HepG2 (cell line): ENCODE measurements around the gene TRDMT1. TPM values are rescaled to one million over a fixed set of nuclear protein-coding genes. Genes with fewer than 3 reads are reported as not detected.

ENCODE experiments used
- ATAC-seq: fragments of 200-7000 bp; cut with Tn5 transposase; 3 replicates; pipeline ENCODE4 v1.9.1; 2020; ENCODE audit warnings: mild to moderate bottlenecking, moderate library complexity
- BruUV-seq: library from RNA; stranded (reverse); fragments of 400-500 nt; replicated peaks from 2 replicates; lab custom pipeline; 2021; lab: Mats Ljungman, UMichigan
- CTCF ChIA-PET: fragments of 300-600 bp; formaldehyde crosslinking; extraction: SDS; loops from one replicate; lab custom pipeline; 2021; ENCODE audit warnings: low total read pairs, inconsistent platforms, low intra/inter-chr PET ratio; lab: Yijun Ruan, JAX
- POLR2A ChIA-PET: fragments of 350-600 bp; sonication (Branson Sonifier 250); formaldehyde crosslinking; loops from one replicate; lab custom pipeline; 2020; ENCODE audit warnings: antibody characterized with exemption, inconsistent platforms; lab: Yijun Ruan, JAX
- DNase-seq: peaks from one replicate; pipeline ENCODE4 v3.0.0-alpha.2; 2015; ENCODE audit warnings: low spot score
- FAIRE-seq: peaks from 3 replicates; lab custom pipeline; 2011; peaks lifted over from hg19 to GRCh38; lab: Jason Lieb, UNC
- H2AFZ ChIP-seq: one replicate; pipeline ENCODE4 v1.6.1; 2011; ENCODE audit warnings: low read length, inconsistent platforms
- H3K27ac ChIP-seq: fragments of 300-600 bp; 3 replicates; pipeline ENCODE4 v1.8.0; 2011; ENCODE audit warnings: mixed run types, mild to moderate bottlenecking, mixed read lengths, low read length, inconsistent platforms; ENCODE audit not compliant: insufficient read depth; ENCODE audit errors: extremely low read length
- H3K27me3 ChIP-seq, 2 experiments: fragments of 200-600 bp in 1 of 2; 2 replicates in 1 of 2; 3 replicates in 1 of 2; pipeline versions ENCODE4 v1.6.0 to v1.8.0; 2011; ENCODE audit warnings: low read length in 2 of 2, mild to moderate bottlenecking in 2 of 2, moderate library complexity in 2 of 2, inconsistent platforms in 1 of 2; ENCODE audit not compliant: insufficient read depth in 2 of 2, control insufficient read depth in 1 of 2
- H3K36me3 ChIP-seq, 2 experiments: fragments of 200-600 bp in 1 of 2; replicated peaks in 1 of 2; 2 replicates in 1 of 2; 3 replicates in 1 of 2; pipeline versions ENCODE4 v1.5.1 to v1.8.0; 2011; ENCODE audit warnings: low read length in 2 of 2, inconsistent platforms in 1 of 2; ENCODE audit not compliant: insufficient read depth in 2 of 2, control insufficient read depth in 1 of 2
- H3K4me1 ChIP-seq: 2 replicates; pipeline ENCODE4 v1.5.1; 2012; ENCODE audit warnings: low read length, inconsistent platforms; ENCODE audit not compliant: insufficient read depth
- H3K4me2 ChIP-seq: 2 replicates; pipeline ENCODE4 v1.6.0; 2011; ENCODE audit warnings: low read depth, low read length, inconsistent platforms
- H3K4me3 ChIP-seq, 3 experiments: fragments of 200-600 bp in 1 of 3; sonication (generic), shearing (Covaris generic) in 1 of 3; replicated peaks in 1 of 3; 2 replicates each; pipeline ENCODE4 v1.5.1; 2011 to 2016; ENCODE audit warnings: low read length in 3 of 3, inconsistent platforms in 2 of 3, low read depth in 2 of 3, mild to moderate bottlenecking in 2 of 3, control low read depth in 1 of 3, mixed read lengths in 1 of 3; ENCODE audit not compliant: insufficient read depth in 1 of 3
- H3K79me2 ChIP-seq: one replicate; pipeline ENCODE4 v1.6.1; 2011; ENCODE audit warnings: low read length, inconsistent platforms; ENCODE audit not compliant: insufficient read depth
- H3K9ac ChIP-seq: 2 replicates; pipeline ENCODE4 v1.6.0; 2011; ENCODE audit warnings: mild to moderate bottlenecking, low read depth, low read length, inconsistent platforms; ENCODE audit not compliant: insufficient read depth
- H3K9me3 ChIP-seq: 2 replicates; pipeline ENCODE4 v1.5.1; 2012; ENCODE audit warnings: mild to moderate bottlenecking, low read length
- H4K20me1 ChIP-seq: 2 replicates; pipeline ENCODE4 v1.6.0; 2011; ENCODE audit warnings: inconsistent platforms, mild to moderate bottlenecking, low read length, moderate library complexity; ENCODE audit not compliant: insufficient read depth
- BHLHE40 ChIP-seq: IDR thresholded peaks from 2 replicates; pipeline ENCODE4 v1.6.1; 2011; ENCODE audit warnings: low read length, improper control_type of control experiment
- JARID2 ChIP-seq: sonication (generic); formaldehyde crosslinking; IDR thresholded peaks from 2 replicates; pipeline ENCODE4 v1.8.1; 2023; ENCODE audit warnings: missing genetic modification reagents, inconsistent platforms; ENCODE audit not compliant: insufficient replicate concordance
- JUND ChIP-seq: sonication (generic); formaldehyde crosslinking; IDR thresholded peaks from 2 replicates; pipeline ENCODE4 v1.8.0; 2022; ENCODE audit warnings: mild to moderate bottlenecking, missing genetic modification reagents
- MAFG ChIP-seq: sonication (generic); formaldehyde crosslinking; IDR thresholded peaks from 2 replicates; pipeline ENCODE4 v1.5.1; 2020; ENCODE audit warnings: mild to moderate bottlenecking, missing genetic modification reagents
- MATR3 ChIP-seq: sonication (generic); formaldehyde crosslinking; IDR thresholded peaks from 2 replicates; pipeline ENCODE4 v1.4.0; 2020; ENCODE audit warnings: missing genetic modification reagents
- MYNN ChIP-seq: sonication (generic); formaldehyde crosslinking; IDR thresholded peaks from 2 replicates; pipeline ENCODE4 v1.4.0; 2020; ENCODE audit warnings: mild to moderate bottlenecking, low read depth, missing genetic modification reagents
- NFATC3 ChIP-seq: sonication (generic); formaldehyde crosslinking; IDR thresholded peaks from 2 replicates; pipeline ENCODE4 v1.5.1; 2020; ENCODE audit warnings: mild to moderate bottlenecking, missing genetic modification reagents
- PLRG1 ChIP-seq: fragments of 450-650 bp; conservative IDR thresholded peaks from 2 replicates; pipeline ENCODE4 v1.6.1; 2016
- RARA ChIP-seq: IDR thresholded peaks from 2 replicates; pipeline ENCODE4 v1.6.1; 2016; ENCODE audit warnings: missing genetic modification reagents, missing compliant biosample characterization
- THAP11 ChIP-seq: IDR thresholded peaks from 2 replicates; pipeline ENCODE4 v1.6.1; 2016; ENCODE audit warnings: missing biosample characterization, missing genetic modification reagents
- ZNF234 ChIP-seq: sonication (generic); formaldehyde crosslinking; conservative IDR thresholded peaks from 2 replicates; pipeline ENCODE4 v1.5.1; 2020; ENCODE audit warnings: mild to moderate bottlenecking, missing genetic modification reagents
- ZNF549 ChIP-seq: sonication (generic); formaldehyde crosslinking; IDR thresholded peaks from 2 replicates; pipeline ENCODE4 v1.5.0; 2020; ENCODE audit warnings: missing genetic modification reagents
- ZNF629 ChIP-seq: sonication (generic); formaldehyde crosslinking; conservative IDR thresholded peaks from 2 replicates; pipeline ENCODE4 v1.5.0; 2020; ENCODE audit warnings: missing genetic modification reagents
- ZNF772 ChIP-seq: sonication (generic); formaldehyde crosslinking; IDR thresholded peaks from 2 replicates; pipeline ENCODE4 v1.5.0; 2020; ENCODE audit warnings: mild to moderate bottlenecking, missing genetic modification reagents
- ZSCAN20 ChIP-seq: sonication (generic); formaldehyde crosslinking; IDR thresholded peaks from 2 replicates; pipeline ENCODE4 v1.4.0; 2020; ENCODE audit warnings: missing genetic modification reagents, mild to moderate bottlenecking, borderline replicate concordance
- WGBS: methylation state at CpG from one replicate; pipeline ENCODE4 v1.1.6; 2017; ENCODE audit warnings: low lambda C conversion rate; 5-methylcytosine and 5-hydroxymethylcytosine counted together
- in situ Hi-C: cut with HindIII; loops from 2 replicates; pipeline ENCODE4 v1.10.0; 2017; ENCODE audit warnings: low pct_unique_long_range_greater_than_20kb; ENCODE audit not compliant: extremely low pct_ligation_motif_present
- intact Hi-C: fragments of 100-400 bp; cut with micrococcal nuclease; formaldehyde crosslinking; loops from one replicate; pipeline ENCODE4 v1.10.0; 2022; ENCODE audit not compliant: unreplicated experiment
- polyA plus RNA-seq, 8 experiments: library from polyadenylated mRNA; depleted of rRNA in 3 of 8; stranded (reverse) in 7 of 8; unstranded in 1 of 8; fragments of >200 nt; fragmentation: Illumina TruSeq in 4 of 8; extraction: Trizol in 4 of 8; gene quantifications; 2 replicates each; pipeline versions ENCODE4 v1.2.1 to v1.2.3, GENCODE V29; 2011 to 2016; ENCODE audit warnings: low read depth in 4 of 8, missing spikeins in 1 of 8, mixed read lengths in 1 of 8; ENCODE audit not compliant: insufficient read depth in 1 of 8
- total RNA-seq, 5 experiments: library from RNA; depleted of rRNA; stranded (reverse); fragments of >200 nt; fragmentation: Illumina TruSeq; extraction: Trizol; gene quantifications; 2 replicates each; pipeline ENCODE4 v1.2.3, GENCODE V29; 2016; ENCODE audit warnings: low read depth in 1 of 5
- TF ChIP-seq, protein P1 (sequence below): sonication (generic); formaldehyde crosslinking; IDR thresholded peaks from 2 replicates; pipeline ENCODE4 v1.4.0; 2020; ENCODE audit warnings: missing genetic modification reagents, borderline replicate concordance
- TF ChIP-seq, protein P2 (sequence below): sonication (generic); formaldehyde crosslinking; IDR thresholded peaks from 2 replicates; pipeline ENCODE4 v1.4.0; 2020; ENCODE audit warnings: mild to moderate bottlenecking, missing genetic modification reagents, borderline replicate concordance

The TRDMT1 gene
- total and polyA plus RNA-seq, 2 of the 13 experiments (the other 11 are each of a cell fraction or from before 2014, with no cell fraction given) = 2.0 to 3.0 TPM

DNA sequence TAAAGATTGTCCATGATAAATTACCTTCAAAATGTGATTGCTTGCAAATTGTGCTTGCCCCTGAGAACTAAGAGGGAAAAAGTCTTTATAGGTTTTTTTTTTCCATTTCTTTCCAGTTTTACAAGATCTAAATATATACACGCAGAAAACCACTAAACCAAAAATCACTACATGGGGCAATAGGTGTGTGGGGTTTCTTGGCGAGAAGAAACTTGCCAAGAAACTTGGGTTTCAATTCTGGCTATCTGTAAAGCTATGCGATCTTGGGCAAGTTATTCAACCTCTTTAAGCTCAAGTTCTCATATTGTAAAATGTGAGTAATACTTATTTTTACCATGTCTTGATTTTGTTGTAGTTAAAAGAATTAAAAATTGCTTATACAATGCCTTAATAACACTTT, 88.9 kb downstream of the TRDMT1 start:
- H3K4me3 ChIP-seq = no peak overlapping the region
- H4K20me1 ChIP-seq = no peaks in the 10 kb centered on the region
- TF ChIP-seq PLRG1 (no peak), JUND (CRISPR knock-in tag) (no peak), JARID2 (no peak), BHLHE40 (no peak), ZNF549 (CRISPR knock-in tag) (no peak), ZSCAN20 (no peak), NFATC3 (no peak), ZNF772 (CRISPR knock-in tag) (no peak), ZNF234 (no peak), ZNF629 (CRISPR knock-in tag) (no peak), MYNN (no peak), RARA (CRISPR knock-in tag) (no peak), MAFG (CRISPR knock-in tag) (no peak), MATR3 (CRISPR knock-in tag) (no peak), THAP11 (CRISPR knock-in tag) (no peak)
- TF ChIP-seq, protein P1, sequence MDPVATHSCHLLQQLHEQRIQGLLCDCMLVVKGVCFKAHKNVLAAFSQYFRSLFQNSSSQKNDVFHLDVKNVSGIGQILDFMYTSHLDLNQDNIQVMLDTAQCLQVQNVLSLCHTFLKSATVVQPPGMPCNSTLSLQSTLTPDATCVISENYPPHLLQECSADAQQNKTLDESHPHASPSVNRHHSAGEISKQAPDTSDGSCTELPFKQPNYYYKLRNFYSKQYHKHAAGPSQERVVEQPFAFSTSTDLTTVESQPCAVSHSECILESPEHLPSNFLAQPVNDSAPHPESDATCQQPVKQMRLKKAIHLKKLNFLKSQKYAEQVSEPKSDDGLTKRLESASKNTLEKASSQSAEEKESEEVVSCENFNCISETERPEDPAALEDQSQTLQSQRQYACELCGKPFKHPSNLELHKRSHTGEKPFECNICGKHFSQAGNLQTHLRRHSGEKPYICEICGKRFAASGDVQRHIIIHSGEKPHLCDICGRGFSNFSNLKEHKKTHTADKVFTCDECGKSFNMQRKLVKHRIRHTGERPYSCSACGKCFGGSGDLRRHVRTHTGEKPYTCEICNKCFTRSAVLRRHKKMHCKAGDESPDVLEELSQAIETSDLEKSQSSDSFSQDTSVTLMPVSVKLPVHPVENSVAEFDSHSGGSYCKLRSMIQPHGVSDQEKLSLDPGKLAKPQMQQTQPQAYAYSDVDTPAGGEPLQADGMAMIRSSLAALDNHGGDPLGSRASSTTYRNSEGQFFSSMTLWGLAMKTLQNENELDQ (CRISPR knock-in tag) = no peak
- TF ChIP-seq, protein P2, sequence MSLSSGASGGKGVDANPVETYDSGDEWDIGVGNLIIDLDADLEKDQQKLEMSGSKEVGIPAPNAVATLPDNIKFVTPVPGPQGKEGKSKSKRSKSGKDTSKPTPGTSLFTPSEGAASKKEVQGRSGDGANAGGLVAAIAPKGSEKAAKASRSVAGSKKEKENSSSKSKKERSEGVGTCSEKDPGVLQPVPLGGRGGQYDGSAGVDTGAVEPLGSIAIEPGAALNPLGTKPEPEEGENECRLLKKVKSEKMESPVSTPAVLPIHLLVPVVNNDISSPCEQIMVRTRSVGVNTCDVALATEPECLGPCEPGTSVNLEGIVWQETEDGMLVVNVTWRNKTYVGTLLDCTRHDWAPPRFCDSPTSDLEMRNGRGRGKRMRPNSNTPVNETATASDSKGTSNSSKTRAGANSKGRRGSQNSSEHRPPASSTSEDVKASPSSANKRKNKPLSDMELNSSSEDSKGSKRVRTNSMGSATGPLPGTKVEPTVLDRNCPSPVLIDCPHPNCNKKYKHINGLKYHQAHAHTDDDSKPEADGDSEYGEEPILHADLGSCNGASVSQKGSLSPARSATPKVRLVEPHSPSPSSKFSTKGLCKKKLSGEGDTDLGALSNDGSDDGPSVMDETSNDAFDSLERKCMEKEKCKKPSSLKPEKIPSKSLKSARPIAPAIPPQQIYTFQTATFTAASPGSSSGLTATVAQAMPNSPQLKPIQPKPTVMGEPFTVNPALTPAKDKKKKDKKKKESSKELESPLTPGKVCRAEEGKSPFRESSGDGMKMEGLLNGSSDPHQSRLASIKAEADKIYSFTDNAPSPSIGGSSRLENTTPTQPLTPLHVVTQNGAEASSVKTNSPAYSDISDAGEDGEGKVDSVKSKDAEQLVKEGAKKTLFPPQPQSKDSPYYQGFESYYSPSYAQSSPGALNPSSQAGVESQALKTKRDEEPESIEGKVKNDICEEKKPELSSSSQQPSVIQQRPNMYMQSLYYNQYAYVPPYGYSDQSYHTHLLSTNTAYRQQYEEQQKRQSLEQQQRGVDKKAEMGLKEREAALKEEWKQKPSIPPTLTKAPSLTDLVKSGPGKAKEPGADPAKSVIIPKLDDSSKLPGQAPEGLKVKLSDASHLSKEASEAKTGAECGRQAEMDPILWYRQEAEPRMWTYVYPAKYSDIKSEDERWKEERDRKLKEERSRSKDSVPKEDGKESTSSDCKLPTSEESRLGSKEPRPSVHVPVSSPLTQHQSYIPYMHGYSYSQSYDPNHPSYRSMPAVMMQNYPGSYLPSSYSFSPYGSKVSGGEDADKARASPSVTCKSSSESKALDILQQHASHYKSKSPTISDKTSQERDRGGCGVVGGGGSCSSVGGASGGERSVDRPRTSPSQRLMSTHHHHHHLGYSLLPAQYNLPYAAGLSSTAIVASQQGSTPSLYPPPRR (CRISPR knock-in tag) = no peak
- DNase-seq (no peak), FAIRE-seq (no peak), ATAC-seq (no peak)
- H3K9me3 ChIP-seq = no peaks in the 10 kb centered on the region
- no peak overlapping the region for H3K9ac ChIP-seq
- in situ Hi-C loops = no loop called here
- WGBS = 60% methylated on average over 3 of the region's 3 CpGs
- no peaks in the 10 kb centered on the region for H3K36me3 ChIP-seq
- H3K4me1 ChIP-seq = no peaks in the 10 kb centered on the region
- no peaks in the 10 kb centered on the region for H3K79me2 ChIP-seq
- CTCF ChIA-PET = no interaction called here
- intact Hi-C loops = no loop called here
- H3K4me2 ChIP-seq = no peak overlapping the region
- H3K27me3 ChIP-seq = no peaks in the 10 kb centered on the region
- POLR2A ChIA-PET = no interaction called here
- H2AFZ ChIP-seq = no peak overlapping the region
- H3K27ac ChIP-seq = no peak overlapping the region
- BruUV-seq = no TSS peak
